Thoracic aorta (tissue), 2 donors: ENCODE data around the gene HLA-G. TPM values are rescaled to one million over a fixed set of nuclear protein-coding genes. Genes with fewer than 3 reads are reported as not detected.

ENCODE experiments used
- ATAC-seq: fragments of 150-250 bp; one replicate; pipeline ENCODE4 v1.8.0; 2017; ENCODE audit warnings: low read depth; ENCODE audit not compliant: insufficient number of reproducible peaks, low FRiP score
- DNase-seq: peaks from one replicate; pipeline ENCODE4 v3.0.0-alpha.2; 2020; ENCODE audit warnings: low spot score
- H3K27ac ChIP-seq, 2 donors: fragments of 200-600 bp; sonication (generic); 1 replicate in 1 of 2; 2 replicates in 1 of 2; pipeline ENCODE4 v1.5.1; 2016; ENCODE audit warnings: mild to moderate bottlenecking in 2 of 2, moderate library complexity in 2 of 2
- H3K27me3 ChIP-seq: fragments of 200-600 bp; sonication (generic); replicated peaks from 2 replicates; pipeline ENCODE4 v1.6.0; 2016; ENCODE audit warnings: mild to moderate bottlenecking; ENCODE audit not compliant: insufficient read depth
- H3K36me3 ChIP-seq: fragments of 200-600 bp; sonication (generic); one replicate; pipeline ENCODE4 v1.5.1; 2016
- H3K4me1 ChIP-seq, 2 donors: fragments of 200-600 bp; sonication (generic); 1 replicate in 1 of 2; 2 replicates in 1 of 2; pipeline versions ENCODE4 v1.5.1 to v1.6.0; 2016; ENCODE audit warnings: low read depth in 2 of 2, mild to moderate bottlenecking in 1 of 2; ENCODE audit not compliant: control insufficient read depth in 1 of 2
- H3K4me3 ChIP-seq: fragments of 200-600 bp; sonication (generic); 2 replicates; pipeline ENCODE4 v1.5.1; 2016; ENCODE audit warnings: mild to moderate bottlenecking
- H3K9me3 ChIP-seq: fragments of 200-600 bp; sonication (generic); 2 replicates; pipeline ENCODE4 v1.5.1; 2016
- total RNA-seq, 2 donors: library from RNA; depleted of rRNA; stranded (reverse); fragments of >200 nt; gene quantifications; one replicate each; pipeline versions ENCODE4 v1.1.0 to v1.2.3, GENCODE V29; 2016
- TF ChIP-seq, protein P1 (sequence below): fragments of 200-600 bp; sonication (generic); IDR thresholded peaks from one replicate; pipeline ENCODE4 v1.5.1; 2019; ENCODE audit warnings: antibody characterized with exemption

The HLA-G gene
- total RNA-seq, 2 donors from 2014 or later, result 0.85 TPM; not detected in 1

- Histone ChIP-seq H3K4me3 (no peak overlapping the region), H3K27me3 (no peaks in the 10 kb centered on the region), H3K4me1 (no peaks in the 10 kb centered on the region), H3K36me3 (no peaks in the 10 kb centered on the region), H3K9me3 (no peaks in the 10 kb centered on the region), H3K27ac (no peak overlapping the region)
- ATAC-seq (peak; percentile 58), DNase-seq (no peak)
- TF ChIP-seq, protein P1, sequence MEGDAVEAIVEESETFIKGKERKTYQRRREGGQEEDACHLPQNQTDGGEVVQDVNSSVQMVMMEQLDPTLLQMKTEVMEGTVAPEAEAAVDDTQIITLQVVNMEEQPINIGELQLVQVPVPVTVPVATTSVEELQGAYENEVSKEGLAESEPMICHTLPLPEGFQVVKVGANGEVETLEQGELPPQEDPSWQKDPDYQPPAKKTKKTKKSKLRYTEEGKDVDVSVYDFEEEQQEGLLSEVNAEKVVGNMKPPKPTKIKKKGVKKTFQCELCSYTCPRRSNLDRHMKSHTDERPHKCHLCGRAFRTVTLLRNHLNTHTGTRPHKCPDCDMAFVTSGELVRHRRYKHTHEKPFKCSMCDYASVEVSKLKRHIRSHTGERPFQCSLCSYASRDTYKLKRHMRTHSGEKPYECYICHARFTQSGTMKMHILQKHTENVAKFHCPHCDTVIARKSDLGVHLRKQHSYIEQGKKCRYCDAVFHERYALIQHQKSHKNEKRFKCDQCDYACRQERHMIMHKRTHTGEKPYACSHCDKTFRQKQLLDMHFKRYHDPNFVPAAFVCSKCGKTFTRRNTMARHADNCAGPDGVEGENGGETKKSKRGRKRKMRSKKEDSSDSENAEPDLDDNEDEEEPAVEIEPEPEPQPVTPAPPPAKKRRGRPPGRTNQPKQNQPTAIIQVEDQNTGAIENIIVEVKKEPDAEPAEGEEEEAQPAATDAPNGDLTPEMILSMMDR, result peak; percentile 71
Observed at GRCh38 chr6:29834564-29835436, 7.2 kb downstream of the HLA-G start.

- Histone ChIP-seq H3K27me3 (no peaks in the 10 kb centered on the region), H3K9me3 (no peaks in the 10 kb centered on the region), H3K4me3 (no peak overlapping the region), H3K36me3 (no peaks in the 10 kb centered on the region), H3K4me1 (no peaks in the 10 kb centered on the region), H3K27ac (no peak overlapping the region)
- ATAC-seq, result no peak
- TF ChIP-seq, protein P1, result no peak
- DNase-seq, result no peak
Observed at GRCh38 chr6:29839917-29840316, 12.3 kb downstream of the HLA-G start.

GRCh38 chr6:29841030-29841429 is 13.4 kb downstream of the HLA-G start:
- TF ChIP-seq, protein P1, result no peak
- no peak overlapping the region for H3K27ac ChIP-seq
- DNase-seq (no peak), ATAC-seq (no peak)
- H3K4me3 ChIP-seq, result no peak overlapping the region
- H3K9me3 ChIP-seq, result no peaks in the 10 kb centered on the region
- H3K27me3 ChIP-seq, result no peaks in the 10 kb centered on the region
- no peaks in the 10 kb centered on the region for H3K4me1 ChIP-seq
- H3K36me3 ChIP-seq, result no peaks in the 10 kb centered on the region

DNA sequence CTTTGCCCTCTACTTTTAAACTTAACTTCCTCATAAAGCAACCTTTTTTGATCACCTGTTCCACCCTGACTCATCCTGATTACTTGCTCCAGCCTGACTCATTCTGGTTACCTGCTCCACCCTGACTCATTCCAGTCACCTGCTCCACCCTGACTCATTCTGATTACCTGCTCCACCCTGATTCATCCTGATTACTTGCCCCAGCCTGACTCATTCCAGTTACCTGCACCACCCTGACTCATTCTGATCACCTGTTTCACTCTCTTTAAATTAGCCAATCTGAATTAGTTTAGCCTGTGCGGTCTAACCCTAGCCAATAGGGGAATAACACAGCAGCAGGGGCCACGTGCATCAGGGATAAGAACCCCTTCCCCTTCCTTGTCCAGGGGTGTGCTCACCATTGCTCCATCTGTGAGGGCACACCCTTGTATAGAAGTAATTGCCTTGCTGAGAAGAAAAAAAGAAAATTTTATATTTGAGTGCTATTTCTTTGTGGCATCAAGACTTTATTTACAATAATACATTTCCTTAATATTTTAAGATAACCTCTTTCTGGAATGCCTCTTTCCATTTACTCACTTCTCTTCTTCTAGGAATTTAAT is 17.9 kb downstream of the HLA-G start:
- H3K27me3 ChIP-seq, result no peaks in the 10 kb centered on the region
- ATAC-seq (no peak), DNase-seq (no peak)

More for the DNA sequence above, 17.9 kb downstream of the HLA-G start:
- H3K27ac ChIP-seq, result no peak overlapping the region
- H3K4me3 ChIP-seq, result no peak overlapping the region
- no peaks in the 10 kb centered on the region for H3K36me3 ChIP-seq
- TF ChIP-seq, protein P1, result no peak
- peaks cover 3 to 6% of the 10 kb centered on the region in 2 donors for H3K4me1 ChIP-seq
- H3K9me3 ChIP-seq, result no peaks in the 10 kb centered on the region
